ENCODE measurements around the gene C6orf136. TPM values are rescaled to one million over a fixed set of nuclear protein-coding genes. Genes with fewer than 3 reads are reported as not detected.

Gene C6orf136
- total and polyA plus RNA-seq, 5 donors from 2014 or later = 7.5 to 24.4 (median 13.4) TPM

DNA sequence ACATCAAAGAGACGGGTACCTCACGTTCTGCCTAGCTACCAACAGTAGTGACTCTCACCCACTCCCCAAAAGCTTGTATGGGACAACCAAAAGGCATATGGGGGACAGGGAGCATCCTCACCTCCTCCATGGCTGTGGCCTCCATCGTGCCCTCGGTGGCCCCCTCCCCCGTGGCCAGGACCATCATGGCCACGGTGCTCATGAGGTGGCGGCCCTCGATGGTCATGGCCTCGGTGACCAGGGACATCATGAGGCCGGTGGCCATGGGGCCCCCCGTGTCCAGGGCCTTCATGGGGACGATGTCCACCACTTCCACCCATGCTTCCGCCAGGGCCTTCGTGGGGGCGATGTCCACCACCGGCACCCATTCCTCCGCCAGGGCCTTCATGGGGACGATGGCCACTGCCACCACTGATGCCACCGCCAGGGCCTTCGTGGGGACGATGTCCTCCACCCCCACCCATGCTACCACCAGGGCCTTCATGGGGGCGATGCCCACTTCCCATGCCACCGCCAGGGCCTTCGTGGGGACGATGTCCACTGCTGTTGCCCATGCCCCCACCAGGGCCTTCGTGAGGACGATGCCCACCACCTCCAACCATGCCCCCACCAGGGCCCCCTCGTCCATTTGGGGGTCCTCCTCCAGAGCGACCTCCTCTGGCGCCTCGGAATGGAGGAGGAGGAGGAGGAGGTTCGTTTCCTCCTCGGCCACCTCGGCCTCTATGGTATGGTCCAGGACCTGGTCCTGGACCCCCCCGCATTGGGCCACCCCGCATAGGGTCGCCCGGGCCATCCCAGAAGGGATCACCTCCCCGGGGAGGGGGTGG, 44.9 kb upstream of the C6orf136 start:
- DNase-seq (no peak), ATAC-seq (ENCODE audit: low read depth in 2 of 2) (no peak)
- Mint-ChIP-seq H3K27ac (no peak overlapping the region), H3K4me1 (peaks cover 6 to 35% (median 13%) of the 10 kb centered on the region in 4 donors), H3K9me3 (no peaks in the 10 kb centered on the region), H3K27me3 (no peaks in the 10 kb centered on the region), H3K36me3 (peaks cover 50% of the 10 kb centered on the region), H3K4me3 (no peak overlapping the region)
- Histone ChIP-seq H3K9me3 (ENCODE audit: control insufficient read depth in 2 of 2, low read length in 2 of 2) (no peaks in the 10 kb centered on the region), H3K4me3 (ENCODE audit: low read depth, low read length) (no peak overlapping the region), H3K27me3 (ENCODE audit: control insufficient read depth, insufficient read depth, low read length) (no peaks in the 10 kb centered on the region), H3K36me3 (ENCODE audit: control insufficient read depth, insufficient read depth, low read length) (peaks cover 63% of the 10 kb centered on the region), H3K4me1 (ENCODE audit: control insufficient read depth, insufficient read depth, low read length, poor library complexity, severe bottlenecking) (no peaks in the 10 kb centered on the region), H3K27ac (ENCODE audit: insufficient read depth, low read length, poor library complexity, severe bottlenecking) (no peak overlapping the region)

DNA sequence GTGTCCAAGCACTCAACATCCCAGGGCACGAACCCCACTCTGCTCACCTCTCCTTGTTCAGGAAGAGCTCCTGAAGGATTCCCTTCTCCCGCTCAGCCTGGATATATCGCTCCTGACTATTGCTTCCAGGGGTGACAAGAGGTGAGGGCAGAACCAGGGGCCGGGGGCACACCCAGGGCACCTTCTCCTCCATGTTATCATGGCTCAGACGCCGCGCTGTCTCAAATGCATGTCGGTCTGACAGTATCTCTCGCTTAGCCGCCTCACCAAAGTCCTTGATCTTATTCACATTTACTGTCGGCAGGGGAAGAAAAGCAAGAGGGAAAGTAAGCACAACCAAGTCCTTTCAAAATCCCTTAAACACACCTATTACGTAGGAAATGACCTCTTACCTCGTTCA, 43.0 kb upstream of the C6orf136 start:
- DNase-seq (no peak), ATAC-seq (ENCODE audit: low read depth in 2 of 2) (no peak)
- Histone ChIP-seq H3K4me3 (ENCODE audit: low read depth, low read length) (no peak overlapping the region), H3K27ac (ENCODE audit: insufficient read depth, low read length, poor library complexity, severe bottlenecking) (no peak overlapping the region), H3K27me3 (ENCODE audit: control insufficient read depth, insufficient read depth, low read length) (no peaks in the 10 kb centered on the region), H3K36me3 (ENCODE audit: control insufficient read depth, insufficient read depth, low read length) (peaks cover 82% of the 10 kb centered on the region), H3K4me1 (ENCODE audit: control insufficient read depth, insufficient read depth, low read length, poor library complexity, severe bottlenecking) (peaks cover 3% of the 10 kb centered on the region), H3K9me3 (ENCODE audit: control insufficient read depth in 2 of 2, low read length in 2 of 2) (no peaks in the 10 kb centered on the region)
- H3K27ac Mint-ChIP-seq = peak overlapping the region in 1 of 3 donors; percentile 81
- peaks cover 6 to 38% (median 21%) of the 10 kb centered on the region in 4 donors for H3K4me1 Mint-ChIP-seq
- H3K36me3 Mint-ChIP-seq = peaks cover 54% of the 10 kb centered on the region
- H3K4me3 Mint-ChIP-seq = peak overlapping the region in 1 of 4 donors; percentile 24
- no peaks in the 10 kb centered on the region for H3K9me3 Mint-ChIP-seq
- H3K27me3 Mint-ChIP-seq = no peaks in the 10 kb centered on the region

DNA sequence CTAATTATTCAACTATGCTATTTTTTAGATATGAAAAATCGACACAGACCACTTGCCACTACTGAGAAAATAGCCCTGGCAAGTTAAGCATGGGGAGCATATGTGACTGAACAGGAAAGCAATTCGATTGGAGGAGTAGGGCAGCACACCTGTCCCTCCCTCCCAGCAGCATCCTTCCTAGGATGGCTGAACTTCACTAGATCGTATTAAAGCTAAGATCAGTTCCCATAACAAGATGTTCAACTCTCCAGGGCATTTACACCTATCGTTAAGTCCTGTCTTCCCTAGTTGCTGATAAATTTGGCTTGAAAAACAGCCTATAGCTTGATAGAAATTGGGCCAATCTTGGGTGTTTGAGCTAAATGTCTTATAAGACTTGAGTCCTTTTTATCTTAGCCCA, 36.9 kb upstream of the C6orf136 start:
- peak overlapping the region; percentile 66 for H3K27ac ChIP-seq (ENCODE audit: insufficient read depth, low read length, poor library complexity, severe bottlenecking)
- H3K4me1 ChIP-seq (ENCODE audit: control insufficient read depth, insufficient read depth, low read length, poor library complexity, severe bottlenecking) = peaks cover 47% of the 10 kb centered on the region

DNA sequence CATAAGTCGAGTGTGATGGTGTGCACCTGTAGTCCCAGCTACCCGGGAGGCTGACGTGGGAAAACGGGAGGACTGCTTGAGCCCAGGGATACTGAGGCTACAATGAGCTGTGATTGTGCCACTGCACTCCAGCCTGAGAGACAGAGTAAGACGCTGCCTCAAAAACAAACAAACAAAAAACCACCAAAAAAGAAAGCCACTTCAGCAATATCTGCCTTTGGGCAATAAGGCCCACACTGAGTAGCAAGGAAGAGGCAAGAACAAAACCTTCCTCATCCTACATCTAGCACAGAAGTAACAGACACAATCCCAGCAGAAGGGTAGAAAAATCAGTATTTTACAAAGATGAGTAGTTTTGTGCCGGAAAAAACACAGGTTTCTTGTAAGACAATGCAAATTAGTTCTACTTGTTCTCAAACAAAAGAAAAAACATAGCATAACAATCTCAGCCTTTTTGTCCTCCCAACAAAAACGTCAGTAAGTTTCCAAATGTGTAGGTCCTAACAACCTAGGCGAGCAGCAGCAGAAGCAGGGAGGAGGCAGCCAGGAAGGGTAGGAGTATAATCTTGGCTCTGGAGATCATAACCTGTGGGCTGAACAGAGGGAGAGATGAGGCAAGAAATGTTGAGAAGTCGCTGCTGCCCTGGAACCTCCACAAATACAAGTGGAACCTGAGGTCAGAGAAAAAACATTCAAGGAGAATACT, 35.6 kb upstream of the C6orf136 start:
- ATAC-seq (ENCODE audit: low read depth in 2 of 2) (no peak), DNase-seq (no peak)
- Mint-ChIP-seq H3K27ac (peak overlapping the region; percentile 54 to 89 (median 83)), H3K4me3 (peak overlapping the region in 1 of 4 donors; percentile 45), H3K27me3 (peaks cover 5% of the 10 kb centered on the region), H3K4me1 (peaks cover 43 to 74% (median 63%) of the 10 kb centered on the region in 4 donors), H3K9me3 (peaks cover 0 to 2% (median 0%) of the 10 kb centered on the region in 7 donors), H3K36me3 (peaks cover 48% of the 10 kb centered on the region)
- Histone ChIP-seq H3K36me3 (ENCODE audit: control insufficient read depth, insufficient read depth, low read length) (peaks cover 43% of the 10 kb centered on the region), H3K27ac (ENCODE audit: insufficient read depth, low read length, poor library complexity, severe bottlenecking) (peak overlapping the region; percentile 98), H3K27me3 (ENCODE audit: control insufficient read depth, insufficient read depth, low read length) (no peaks in the 10 kb centered on the region), H3K9me3 (ENCODE audit: control insufficient read depth in 2 of 2, low read length in 2 of 2) (no peaks in the 10 kb centered on the region), H3K4me3 (ENCODE audit: low read depth, low read length) (no peak overlapping the region), H3K4me1 (ENCODE audit: control insufficient read depth, insufficient read depth, low read length, poor library complexity, severe bottlenecking) (peaks cover 47% of the 10 kb centered on the region)

More for the DNA sequence above, 36.9 kb upstream of the C6orf136 start:
- peaks cover 42 to 79% (median 63%) of the 10 kb centered on the region in 4 donors for H3K4me1 Mint-ChIP-seq
- Histone ChIP-seq H3K4me3 (ENCODE audit: low read depth, low read length) (no peak overlapping the region), H3K36me3 (ENCODE audit: control insufficient read depth, insufficient read depth, low read length) (peaks cover 49% of the 10 kb centered on the region), H3K9me3 (ENCODE audit: control insufficient read depth in 2 of 2, low read length in 2 of 2) (no peaks in the 10 kb centered on the region), H3K27me3 (ENCODE audit: control insufficient read depth, insufficient read depth, low read length) (no peaks in the 10 kb centered on the region)
- DNase-seq (no peak), ATAC-seq (ENCODE audit: low read depth in 2 of 2) (no peak)
- peak overlapping the region; percentile 61 to 92 (median 89) for H3K27ac Mint-ChIP-seq
- H3K4me3 Mint-ChIP-seq = peak overlapping the region in 1 of 4 donors; percentile 45
- peaks cover 45% of the 10 kb centered on the region for H3K36me3 Mint-ChIP-seq
- peaks cover 2% of the 10 kb centered on the region for H3K27me3 Mint-ChIP-seq
- no peaks in the 10 kb centered on the region for H3K9me3 Mint-ChIP-seq

DNA sequence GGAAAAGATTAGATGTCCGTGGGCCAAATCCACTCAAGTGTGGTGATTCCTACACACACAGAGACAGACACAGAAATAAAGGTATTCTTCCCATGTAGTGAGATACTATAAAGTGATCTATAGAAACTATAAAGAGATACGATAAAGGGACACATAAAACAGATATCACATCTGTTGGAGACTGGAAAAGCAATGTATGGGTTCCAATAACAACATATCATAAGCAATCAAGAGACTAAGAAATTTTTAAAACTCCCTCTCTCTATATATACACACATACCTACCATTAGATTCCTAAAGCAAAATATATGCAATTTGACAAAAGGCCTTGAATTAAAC, 35.1 kb upstream of the C6orf136 start:
- Histone ChIP-seq H3K4me1 (ENCODE audit: control insufficient read depth, insufficient read depth, low read length, poor library complexity, severe bottlenecking) (peaks cover 47% of the 10 kb centered on the region), H3K27me3 (ENCODE audit: control insufficient read depth, insufficient read depth, low read length) (no peaks in the 10 kb centered on the region), H3K9me3 (ENCODE audit: control insufficient read depth in 2 of 2, low read length in 2 of 2) (no peaks in the 10 kb centered on the region), H3K36me3 (ENCODE audit: control insufficient read depth, insufficient read depth, low read length) (peaks cover 43% of the 10 kb centered on the region), H3K4me3 (ENCODE audit: low read depth, low read length) (peak overlapping the region; percentile 17), H3K27ac (ENCODE audit: insufficient read depth, low read length, poor library complexity, severe bottlenecking) (peak overlapping the region; percentile 98)
- Mint-ChIP-seq H3K27ac (peak overlapping the region; percentile 54 to 89 (median 83)), H3K4me3 (peak overlapping the region in 2 of 4 donors; percentile 45 to 74), H3K4me1 (peaks cover 43 to 70% (median 61%) of the 10 kb centered on the region in 4 donors), H3K27me3 (peaks cover 7% of the 10 kb centered on the region), H3K36me3 (peaks cover 48% of the 10 kb centered on the region), H3K9me3 (peaks cover 0 to 2% (median 0%) of the 10 kb centered on the region in 7 donors)
- no peak for ATAC-seq (ENCODE audit: low read depth in 2 of 2)
- no peak for DNase-seq

DNA sequence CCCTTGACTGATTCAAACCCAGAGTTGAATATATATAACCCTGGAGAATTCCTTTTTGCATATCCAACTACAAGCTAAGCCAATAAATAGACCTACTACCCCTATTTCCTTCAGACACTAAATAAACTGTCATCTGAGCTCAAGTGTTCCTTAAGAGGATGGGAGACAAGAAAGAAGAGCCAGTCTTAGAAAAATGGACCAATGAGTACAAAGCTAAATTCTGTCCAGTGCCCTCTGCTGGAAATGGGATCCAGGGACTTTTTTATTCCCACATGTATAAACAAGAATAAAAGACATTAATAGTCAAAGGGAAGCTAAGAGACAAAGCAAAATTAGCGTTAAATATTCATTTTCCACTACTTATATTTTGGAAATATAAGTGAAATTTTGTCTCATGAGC, 34.7 kb upstream of the C6orf136 start:
- H3K36me3 Mint-ChIP-seq = peaks cover 51% of the 10 kb centered on the region
- ATAC-seq (ENCODE audit: low read depth in 2 of 2) (no peak), DNase-seq (no peak)
- peaks cover 0 to 3% (median 0%) of the 10 kb centered on the region in 7 donors for H3K9me3 Mint-ChIP-seq
- peaks cover 42 to 69% (median 61%) of the 10 kb centered on the region in 4 donors for H3K4me1 Mint-ChIP-seq
- Histone ChIP-seq H3K4me3 (ENCODE audit: low read depth, low read length) (peak overlapping the region; percentile 17), H3K4me1 (ENCODE audit: control insufficient read depth, insufficient read depth, low read length, poor library complexity, severe bottlenecking) (peaks cover 47% of the 10 kb centered on the region), H3K9me3 (ENCODE audit: control insufficient read depth in 2 of 2, low read length in 2 of 2) (no peaks in the 10 kb centered on the region), H3K27ac (ENCODE audit: insufficient read depth, low read length, poor library complexity, severe bottlenecking) (peak overlapping the region; percentile 98), H3K27me3 (ENCODE audit: control insufficient read depth, insufficient read depth, low read length) (no peaks in the 10 kb centered on the region), H3K36me3 (ENCODE audit: control insufficient read depth, insufficient read depth, low read length) (peaks cover 41% of the 10 kb centered on the region)
- H3K4me3 Mint-ChIP-seq = peak overlapping the region in 2 of 4 donors; percentile 45 to 74
- H3K27me3 Mint-ChIP-seq = peaks cover 11% of the 10 kb centered on the region
- H3K27ac Mint-ChIP-seq = peak overlapping the region; percentile 54 to 89 (median 83)

DNA sequence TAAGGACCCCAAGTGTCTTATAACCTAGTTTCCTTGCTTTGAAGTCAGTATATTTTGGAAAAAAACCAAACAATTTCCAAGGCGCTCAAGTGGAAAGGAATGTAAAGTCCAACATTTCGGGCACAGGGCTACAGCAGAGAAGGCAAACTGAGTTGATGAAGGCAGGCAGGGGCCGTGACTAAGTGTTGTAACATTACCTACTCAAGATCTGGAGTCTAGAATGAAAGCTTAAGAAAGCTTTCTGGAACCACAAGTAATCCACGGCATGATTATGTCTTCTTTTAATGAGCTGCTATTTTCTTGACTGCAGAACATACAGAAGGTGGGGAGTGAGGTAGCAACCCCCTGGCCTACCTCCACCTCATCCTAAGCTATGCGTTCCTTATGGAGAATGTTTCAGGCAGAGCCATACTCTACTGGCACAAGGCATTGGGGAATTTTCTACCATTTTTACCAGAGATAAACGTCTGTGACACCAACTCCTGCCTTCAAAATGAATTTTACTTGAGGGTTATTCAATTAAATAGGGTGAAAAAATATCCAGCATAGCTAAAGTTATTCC, 34.2 kb upstream of the C6orf136 start:
- Mint-ChIP-seq H3K4me3 (peak overlapping the region in 1 of 4 donors; percentile 31), H3K9me3 (peaks cover 0 to 3% (median 0%) of the 10 kb centered on the region in 7 donors), H3K4me1 (peaks cover 37 to 63% (median 56%) of the 10 kb centered on the region in 4 donors), H3K27ac (peak overlapping the region; percentile 87 to 100 (median 100)), H3K36me3 (peaks cover 46% of the 10 kb centered on the region), H3K27me3 (peaks cover 15% of the 10 kb centered on the region)
- Histone ChIP-seq H3K4me3 (ENCODE audit: low read depth, low read length) (no peak overlapping the region), H3K4me1 (ENCODE audit: control insufficient read depth, insufficient read depth, low read length, poor library complexity, severe bottlenecking) (peaks cover 47% of the 10 kb centered on the region), H3K9me3 (ENCODE audit: control insufficient read depth in 2 of 2, low read length in 2 of 2) (no peaks in the 10 kb centered on the region), H3K27ac (ENCODE audit: insufficient read depth, low read length, poor library complexity, severe bottlenecking) (peak overlapping the region; percentile 98), H3K27me3 (ENCODE audit: control insufficient read depth, insufficient read depth, low read length) (no peaks in the 10 kb centered on the region), H3K36me3 (ENCODE audit: control insufficient read depth, insufficient read depth, low read length) (peaks cover 36% of the 10 kb centered on the region)
- no peak for DNase-seq
- ATAC-seq (ENCODE audit: low read depth in 2 of 2) = no peak

Data from CD4-positive, CD25-positive, alpha-beta regulatory T cell (primary cell).